Neural cell (in vitro differentiated cells): ENCODE data around the gene MYO1H. TPM values are rescaled to one million over a fixed set of nuclear protein-coding genes. Genes with fewer than 3 reads are reported as not detected.

Experiments used
- H2AFZ ChIP-seq: fragments of 200-600, 300-800 bp; sonication (generic), shearing (Covaris generic); 2 replicates; pipeline ENCODE4 v1.6.0; 2014; ENCODE audit warnings: low read depth, mild to moderate bottlenecking, antibody characterized with exemption, low read length, moderate library complexity
- H3F3A ChIP-seq: fragments of 200-600 bp; shearing (Covaris generic); 2 replicates; pipeline ENCODE4 v1.6.1; 2016; ENCODE audit warnings: mild to moderate bottlenecking, moderate library complexity, mixed read lengths, antibody characterized with exemption, low read length; ENCODE audit not compliant: insufficient read depth, poor library complexity, severe bottlenecking
- H3K27ac ChIP-seq: fragments of 200-600, 300-800 bp; sonication (generic), shearing (Covaris generic); 2 replicates; pipeline ENCODE4 v1.5.1; 2014; ENCODE audit warnings: mild to moderate bottlenecking, low read length, moderate library complexity
- H3K27me3 ChIP-seq: fragments of 300-800, 200-600 bp; sonication (generic), shearing (Covaris generic); 2 replicates; pipeline ENCODE4 v1.6.0; 2014; ENCODE audit warnings: mild to moderate bottlenecking, low read depth, low read length, moderate library complexity; ENCODE audit not compliant: insufficient read depth
- H3K36me3 ChIP-seq: fragments of 300-800, 200-600 bp; sonication (generic), shearing (Covaris generic); 2 replicates; pipeline ENCODE4 v1.5.1; 2014; ENCODE audit warnings: mild to moderate bottlenecking, antibody characterized with exemption, low read length, moderate library complexity; ENCODE audit not compliant: insufficient read depth
- H3K4me2 ChIP-seq: fragments of 300-800, 200-600 bp; sonication (generic), shearing (Covaris generic); 2 replicates; pipeline ENCODE4 v1.6.0; 2014; ENCODE audit warnings: mild to moderate bottlenecking, low read length
- H3K4me3 ChIP-seq: fragments of 300-800, 200-600 bp; sonication (generic), shearing (Covaris generic); 2 replicates; pipeline ENCODE4 v1.5.1; 2014; ENCODE audit warnings: mild to moderate bottlenecking, low read length, moderate library complexity
- H3K79me2 ChIP-seq: fragments of 200-600 bp; shearing (Covaris generic); replicated peaks from 2 replicates; pipeline ENCODE4 v1.6.0; 2014; ENCODE audit warnings: mild to moderate bottlenecking, low read length, moderate library complexity; ENCODE audit not compliant: insufficient read depth
- H3K9ac ChIP-seq: fragments of 300-800, 200-600 bp; sonication (generic), shearing (Covaris generic); 2 replicates; pipeline ENCODE4 v1.6.1; 2016; ENCODE audit warnings: mild to moderate bottlenecking, low read length, mixed read lengths
- H3K9me2 ChIP-seq: fragments of 200-600 bp; shearing (Covaris generic); 2 replicates; pipeline ENCODE4 v1.6.1; 2016; ENCODE audit warnings: mild to moderate bottlenecking, low read length, mixed read lengths; ENCODE audit not compliant: insufficient read depth
- H3K9me3 ChIP-seq: fragments of 200-600, 300-800 bp; sonication (generic), shearing (Covaris generic); 2 replicates; pipeline ENCODE4 v1.6.1; 2016; ENCODE audit warnings: mild to moderate bottlenecking, mixed run types, low read length, moderate library complexity, mixed read lengths
- H4K20me1 ChIP-seq: fragments of 200-600 bp; shearing (Covaris generic); 2 replicates; pipeline ENCODE4 v1.6.1; 2016; ENCODE audit warnings: mild to moderate bottlenecking, mixed run types; ENCODE audit not compliant: insufficient read depth
- EP300 ChIP-seq: fragments of 450-650 bp; conservative IDR thresholded peaks from 2 replicates; pipeline ENCODE4 v1.6.1; 2014; ENCODE audit warnings: antibody characterized with exemption, mild to moderate bottlenecking, moderate library complexity; ENCODE audit not compliant: poor library complexity, severe bottlenecking
- EZH2 ChIP-seq: fragments of 200-600, 300-800 bp; shearing (Covaris generic), sonication (generic); IDR thresholded peaks from 2 replicates; pipeline ENCODE4 v1.6.1; 2014; ENCODE audit warnings: antibody characterized with exemption, low read length, borderline replicate concordance, mild to moderate bottlenecking; ENCODE audit not compliant: insufficient read depth, poor library complexity, severe bottlenecking
- MXI1 ChIP-seq: fragments of 450-650 bp; conservative IDR thresholded peaks from 2 replicates; pipeline ENCODE4 v1.6.1; 2014; ENCODE audit warnings: antibody characterized with exemption, mild to moderate bottlenecking; ENCODE audit not compliant: poor library complexity, severe bottlenecking
- POLR2AphosphoS5 ChIP-seq: IDR thresholded peaks from 2 replicates; pipeline ENCODE4 v1.6.1; 2012
- RAD21 ChIP-seq: fragments of 450-650 bp; conservative IDR thresholded peaks from 2 replicates; pipeline ENCODE4 v1.6.1; 2014; ENCODE audit warnings: antibody characterized with exemption, mild to moderate bottlenecking, moderate library complexity
- REST ChIP-seq: IDR thresholded peaks from 2 replicates; pipeline ENCODE4 v1.6.1; 2012; ENCODE audit warnings: borderline replicate concordance
- SMC3 ChIP-seq: fragments of 450-650 bp; conservative IDR thresholded peaks from 2 replicates; pipeline ENCODE4 v1.6.1; 2014; ENCODE audit warnings: antibody characterized with exemption, mild to moderate bottlenecking, moderate library complexity; ENCODE audit not compliant: poor library complexity
- TAF1 ChIP-seq: IDR thresholded peaks from 2 replicates; pipeline ENCODE4 v1.6.1; 2012; ENCODE audit warnings: low read depth
- polyA plus RNA-seq: library from polyadenylated mRNA; depleted of rRNA; stranded (reverse); fragments of >200 nt; gene quantifications from 2 replicates; pipeline ENCODE4 v1.2.3, GENCODE V29; 2014
- TF ChIP-seq, protein P1 (sequence below): fragments of 450-650 bp; IDR thresholded peaks from 2 replicates; pipeline ENCODE4 v1.5.1; 2014; ENCODE audit warnings: antibody characterized with exemption, mild to moderate bottlenecking, moderate library complexity; ENCODE audit not compliant: poor library complexity, severe bottlenecking

Gene MYO1H
- polyA plus RNA-seq, 1 donor from 2014 or later: 10.6 TPM

- no peak overlapping the region for H3K9ac ChIP-seq
- H2AFZ ChIP-seq: no peak overlapping the region
- H4K20me1 ChIP-seq: no peaks in the 10 kb centered on the region
- H3K4me3 ChIP-seq: no peak overlapping the region
- no peak overlapping the region for H3K27ac ChIP-seq
- H3K36me3 ChIP-seq: no peaks in the 10 kb centered on the region
- no peak for TF ChIP-seq EZH2
- TF ChIP-seq SMC3: no peak
- no peak for TF ChIP-seq REST
- TF ChIP-seq MXI1: no peak
- TF ChIP-seq, protein P1, sequence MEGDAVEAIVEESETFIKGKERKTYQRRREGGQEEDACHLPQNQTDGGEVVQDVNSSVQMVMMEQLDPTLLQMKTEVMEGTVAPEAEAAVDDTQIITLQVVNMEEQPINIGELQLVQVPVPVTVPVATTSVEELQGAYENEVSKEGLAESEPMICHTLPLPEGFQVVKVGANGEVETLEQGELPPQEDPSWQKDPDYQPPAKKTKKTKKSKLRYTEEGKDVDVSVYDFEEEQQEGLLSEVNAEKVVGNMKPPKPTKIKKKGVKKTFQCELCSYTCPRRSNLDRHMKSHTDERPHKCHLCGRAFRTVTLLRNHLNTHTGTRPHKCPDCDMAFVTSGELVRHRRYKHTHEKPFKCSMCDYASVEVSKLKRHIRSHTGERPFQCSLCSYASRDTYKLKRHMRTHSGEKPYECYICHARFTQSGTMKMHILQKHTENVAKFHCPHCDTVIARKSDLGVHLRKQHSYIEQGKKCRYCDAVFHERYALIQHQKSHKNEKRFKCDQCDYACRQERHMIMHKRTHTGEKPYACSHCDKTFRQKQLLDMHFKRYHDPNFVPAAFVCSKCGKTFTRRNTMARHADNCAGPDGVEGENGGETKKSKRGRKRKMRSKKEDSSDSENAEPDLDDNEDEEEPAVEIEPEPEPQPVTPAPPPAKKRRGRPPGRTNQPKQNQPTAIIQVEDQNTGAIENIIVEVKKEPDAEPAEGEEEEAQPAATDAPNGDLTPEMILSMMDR: no peak
- no peak for TF ChIP-seq TAF1
- no peak for TF ChIP-seq EP300
- no peak for TF ChIP-seq POLR2AphosphoS5
- no peak for TF ChIP-seq RAD21
- no peak overlapping the region for H3K4me2 ChIP-seq
- H3K9me2 ChIP-seq: no peaks in the 10 kb centered on the region
- no peaks in the 10 kb centered on the region for H3K9me3 ChIP-seq
- H3F3A ChIP-seq: no peaks in the 10 kb centered on the region
- no peaks in the 10 kb centered on the region for H3K27me3 ChIP-seq
- peaks cover 49% of the 10 kb centered on the region for H3K79me2 ChIP-seq
Measured at GRCh38 chr12:109479761-109480160, 132.1 kb downstream of the MYO1H start.

DNA sequence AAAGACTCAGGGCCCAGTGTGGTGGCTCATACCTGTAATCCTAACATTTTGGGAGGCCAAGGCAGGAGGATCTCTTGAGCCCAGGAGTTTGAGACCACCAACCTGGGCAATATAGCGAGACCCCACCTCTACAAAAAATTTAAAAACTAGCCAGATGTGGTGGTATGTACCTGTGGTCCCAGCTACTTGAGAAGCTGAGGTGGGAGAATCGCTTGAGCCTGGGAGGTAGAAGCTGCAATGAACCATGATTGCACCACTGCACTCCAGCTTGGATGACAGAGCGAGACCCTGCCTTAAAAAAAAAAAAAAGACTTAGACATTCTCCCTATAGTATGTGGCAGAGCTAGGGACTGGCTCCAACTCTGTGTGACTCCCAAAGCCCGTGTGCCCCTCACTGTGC, 132.7 kb downstream of the MYO1H start:
- no peak overlapping the region for H3K27ac ChIP-seq
- no peak overlapping the region for H2AFZ ChIP-seq
- no peak overlapping the region for H3K4me3 ChIP-seq
- H3K4me2 ChIP-seq: no peak overlapping the region
- TF ChIP-seq, protein P1: no peak
- no peaks in the 10 kb centered on the region for H3F3A ChIP-seq
- H3K27me3 ChIP-seq: no peaks in the 10 kb centered on the region
- peaks cover 43% of the 10 kb centered on the region for H3K79me2 ChIP-seq
- no peaks in the 10 kb centered on the region for H3K9me3 ChIP-seq
- H3K9me2 ChIP-seq: no peaks in the 10 kb centered on the region
- no peaks in the 10 kb centered on the region for H4K20me1 ChIP-seq
- no peaks in the 10 kb centered on the region for H3K36me3 ChIP-seq
- H3K9ac ChIP-seq: no peak overlapping the region
